Adipose tissue (tissue), 3 donors: ENCODE results near the gene ARHGEF40. TPM values are rescaled to one million over a fixed set of nuclear protein-coding genes. Genes with fewer than 3 reads are reported as not detected.
"Not testable (repeated sequence)": the region's sequence is repeated elsewhere in the genome, so short reads cannot be mapped to it uniquely, and the experiment has no call there.

Experiments
- H3K27ac ChIP-seq: one replicate; pipeline ENCODE4 v1.5.1; 2013; ENCODE audit warnings: low read depth, low read length
- WGBS, 3 donors: extraction: QIAGEN DNeasy Blood & Tissue Kit; methylation state at CpG; one replicate each; pipeline ENCODE4 v1.1.7; 2013; 5-methylcytosine and 5-hydroxymethylcytosine counted together
- polyA plus RNA-seq, 3 donors: library from polyadenylated mRNA; stranded (reverse); fragments of 200-250 nt; gene quantifications; one replicate each; pipeline ENCODE4 v1.2.3, GENCODE V29; 2013
- donor health status: healthy with polysubstance abuse.
- donor health status: Bipolar disorder and iron deficiency.
- donor health status: healthy.

ARHGEF40 gene
- polyA plus RNA-seq, 3 donors: 21.6 to 67.2 (median 44.0) TPM

DNA sequence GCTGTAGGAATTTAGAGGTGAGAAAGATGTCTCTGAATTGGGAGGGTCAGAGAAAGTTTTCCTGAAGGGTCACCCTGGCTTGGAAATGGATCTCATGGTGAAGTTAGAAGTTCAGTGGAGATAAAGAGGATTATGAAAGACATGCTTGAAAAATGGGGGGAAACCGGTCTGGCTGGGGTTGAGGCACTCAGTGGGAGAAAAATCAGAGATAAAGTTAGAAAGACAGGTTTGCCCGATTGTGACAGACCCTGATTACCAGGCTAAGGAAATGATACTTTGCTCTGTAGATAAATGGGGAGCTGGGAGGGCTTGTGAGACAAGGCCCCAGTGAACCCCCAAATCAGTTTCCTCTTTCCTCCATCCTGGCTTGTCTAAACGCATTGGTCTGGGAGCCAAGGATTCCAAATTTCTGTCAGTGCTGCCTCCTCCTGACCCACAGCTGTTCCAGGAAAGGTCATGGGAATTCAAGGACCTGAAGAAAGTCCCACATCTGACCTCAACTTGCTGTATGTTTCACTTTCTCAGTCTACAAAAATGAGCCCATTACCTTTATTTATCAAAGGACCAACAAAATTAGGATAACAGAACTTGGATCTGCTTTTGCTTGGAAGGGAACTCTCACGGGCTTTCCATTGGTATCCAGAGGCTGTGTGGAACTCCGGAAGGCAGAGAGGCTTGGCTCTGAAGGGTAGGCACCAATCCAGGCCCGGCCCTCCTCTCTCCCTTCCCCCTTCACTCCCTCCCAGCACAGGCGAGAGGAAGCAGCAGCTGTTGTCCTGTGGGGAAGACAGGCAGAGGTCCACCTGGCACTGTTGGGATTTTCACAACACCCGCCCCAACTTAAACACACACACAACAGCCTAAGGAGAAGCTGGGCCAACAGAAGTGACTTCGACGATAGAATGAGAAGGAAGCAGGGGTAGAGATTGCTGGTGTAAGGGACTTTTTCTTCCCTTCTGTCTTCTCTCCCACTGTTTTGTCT lies 31.4 kb upstream of the ARHGEF40 start:
- no peak overlapping the region for H3K27ac ChIP-seq

GRCh38 chr14:21039585-21040369 lies 30.3 kb upstream of the ARHGEF40 start:
- no peak overlapping the region for H3K27ac ChIP-seq
- WGBS, 3 donors: 45 to 60% (median 52%) methylated on average over 8 of the region's 8 CpGs

More for the DNA sequence above, 31.4 kb upstream of the ARHGEF40 start:
- WGBS, 3 donors: 15 to 24% (median 24%) methylated on average over 10 of the region's 10 CpGs

GRCh38 chr14:21040370-21040925 lies 29.7 kb upstream of the ARHGEF40 start:
- H3K27ac ChIP-seq: no peak overlapping the region
- 68 to 75% (median 75%) methylated on average over 8 of the region's 8 CpGs for WGBS, 3 donors

DNA sequence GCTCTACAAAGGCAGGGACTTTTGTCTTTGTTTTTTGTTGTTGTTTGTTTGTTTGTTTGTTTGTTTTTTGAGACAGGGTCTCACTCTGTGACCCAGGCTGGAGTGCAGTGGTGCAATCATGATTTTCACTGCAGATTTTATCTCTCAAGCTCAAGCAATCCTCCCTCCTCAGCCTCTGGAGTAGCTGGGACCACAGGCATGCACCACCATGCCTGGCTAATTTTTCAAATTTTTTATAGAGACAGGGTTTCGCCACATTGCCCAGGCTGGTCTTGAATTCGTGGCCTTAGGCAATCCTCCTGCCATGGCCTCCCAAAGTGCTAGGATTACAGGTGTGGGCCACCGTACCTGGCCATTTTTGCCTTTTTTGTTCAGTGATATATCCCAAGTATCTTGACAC lies 29.2 kb upstream of the ARHGEF40 start:
- H3K27ac ChIP-seq: not testable (repeated sequence)
- 76 to 83% (median 80%) methylated on average over 3 of the region's 3 CpGs for WGBS, 3 donors

- H3K27ac ChIP-seq: no peak within 1 kb of the TSS
- WGBS, 3 donors: 66 to 78% (median 75%) methylated on average over 11 of the region's 11 CpGs
Measured at GRCh38 chr14:21041676-21042433, 28.2 kb upstream of the ARHGEF40 start, which contains the start of gene RNASE7. Gene RNASE7, plus strand, starts transcription at chr14:21042362. Its CDS starts 631 bp downstream, at chr14:21042993.

- 43 to 56% (median 53%) methylated on average over 8 of the region's 8 CpGs for WGBS, 3 donors
- H3K27ac ChIP-seq: no peak overlapping the region
Measured at GRCh38 chr14:21042918-21043317, 27.2 kb upstream of the ARHGEF40 start.

GRCh38 chr14:21043387-21043973 lies 26.6 kb upstream of the ARHGEF40 start:
- H3K27ac ChIP-seq: no peak overlapping the region
- 3 to 44% (median 43%) methylated on average over 2 of the region's 2 CpGs for WGBS, 3 donors

GRCh38 chr14:21043974-21044618 lies 26.0 kb upstream of the ARHGEF40 start:
- 26 to 37% (median 27%) methylated on average over 6 of the region's 6 CpGs for WGBS, 3 donors
- no peak overlapping the region for H3K27ac ChIP-seq

GRCh38 chr14:21047378-21047781 lies 22.7 kb upstream of the ARHGEF40 start:
- no peak overlapping the region for H3K27ac ChIP-seq

DNA sequence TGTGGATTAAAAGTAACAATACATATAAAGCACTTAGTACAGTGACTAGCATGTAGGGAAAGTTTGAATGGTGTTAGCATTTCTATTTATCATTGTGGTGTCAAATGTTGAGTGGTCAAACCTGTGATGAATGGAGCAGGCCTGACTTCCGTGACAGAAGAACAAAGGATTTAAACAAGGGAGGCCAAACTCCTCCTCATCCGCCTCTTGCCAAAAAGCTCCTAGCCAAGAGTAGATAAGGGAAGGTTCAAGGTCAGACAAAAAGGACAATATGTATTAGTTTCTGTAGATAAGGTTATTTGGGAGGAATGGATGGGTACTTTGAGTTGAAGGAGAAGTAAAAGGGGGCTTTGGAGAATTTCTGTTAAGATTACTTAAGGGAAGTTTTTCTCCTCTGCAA lies 21.5 kb upstream of the ARHGEF40 start:
- H3K27ac ChIP-seq: no peak overlapping the region

More at GRCh38 chr14:21047378-21047781, 22.7 kb upstream of the ARHGEF40 start:
- WGBS, 3 donors: 40 to 77% (median 68%) methylated on average over 2 of the region's 2 CpGs

DNA sequence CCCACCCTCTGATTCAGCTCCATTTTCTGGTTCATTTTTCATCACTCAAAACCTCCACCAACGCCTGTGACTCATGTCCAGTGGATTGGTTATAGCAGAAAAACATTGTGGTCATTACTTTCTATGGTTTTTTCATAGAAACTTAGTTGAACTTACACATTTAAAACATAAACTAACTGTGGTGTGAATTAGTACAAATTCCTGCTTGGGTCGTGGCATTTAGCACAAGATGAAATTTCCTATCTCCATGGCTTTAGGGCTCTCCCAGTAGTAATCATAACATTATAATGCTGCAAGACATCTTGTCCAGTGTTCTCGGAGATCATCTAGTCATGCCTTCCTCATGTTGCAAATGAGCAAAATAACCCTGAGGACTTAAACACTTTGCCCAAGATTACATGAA lies 20.8 kb upstream of the ARHGEF40 start:
- WGBS, 3 donors: 79 to 87% (median 82%) methylated on average over 3 of the region's 3 CpGs

More for the DNA sequence above, 21.5 kb upstream of the ARHGEF40 start:
- WGBS, 3 donors: 47 to 73% (median 66%) methylated on average over 2 of the region's 2 CpGs

GRCh38 chr14:21050597-21050996 lies 19.5 kb upstream of the ARHGEF40 start:
- no peak overlapping the region for H3K27ac ChIP-seq
- 57 to 72% (median 58%) methylated on average over 3 of the region's 3 CpGs for WGBS, 3 donors

More for the DNA sequence above, 20.8 kb upstream of the ARHGEF40 start:
- H3K27ac ChIP-seq: no peak overlapping the region

DNA sequence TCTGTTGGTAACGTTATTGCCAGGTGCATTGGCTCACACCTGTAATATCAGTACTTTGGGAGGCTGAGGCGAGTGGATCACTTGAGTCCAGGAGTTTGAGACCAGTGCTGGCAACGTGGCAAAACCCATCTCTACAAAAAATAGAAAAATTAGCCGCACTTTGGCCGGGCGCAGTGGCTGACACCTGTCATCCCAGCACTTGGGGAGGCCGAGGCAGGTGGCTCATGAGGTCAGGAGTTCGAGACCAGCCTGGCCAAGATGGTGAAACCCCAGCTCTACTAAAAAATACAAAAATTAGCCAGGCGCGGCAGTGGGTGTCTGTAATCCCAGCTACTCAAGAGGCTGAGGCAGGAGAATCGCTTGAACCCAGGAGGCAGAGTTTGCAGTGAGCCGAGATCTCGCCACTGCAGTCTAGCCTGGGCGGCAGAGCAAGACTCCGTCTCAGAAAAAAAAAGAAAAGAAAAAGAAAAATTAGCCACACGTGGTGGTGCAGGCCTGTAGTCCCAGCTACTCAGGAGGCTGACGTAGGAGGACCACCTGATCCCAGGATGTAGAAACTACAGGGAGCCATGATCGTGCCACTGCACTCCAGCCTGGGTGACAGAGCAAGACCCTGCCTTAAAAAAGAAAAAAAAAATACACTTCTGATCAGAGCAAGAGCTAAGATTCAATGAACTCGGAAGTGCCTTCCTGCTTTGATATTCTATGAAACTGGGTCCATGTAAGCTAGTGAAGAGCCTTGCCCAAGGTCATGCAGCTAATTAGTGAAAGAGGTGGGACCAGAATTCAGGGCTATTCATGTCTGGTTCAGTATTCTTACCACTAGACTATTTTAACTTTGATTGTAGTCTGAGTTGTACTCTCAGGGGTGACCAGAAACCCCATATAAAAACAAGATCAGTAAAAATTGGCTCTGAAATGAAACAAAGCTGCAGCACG lies 16.7 kb upstream of the ARHGEF40 start:
- 86 to 93% (median 92%) methylated on average over 20 of the region's 20 CpGs for WGBS, 3 donors
- H3K27ac ChIP-seq: no peak overlapping the region

DNA sequence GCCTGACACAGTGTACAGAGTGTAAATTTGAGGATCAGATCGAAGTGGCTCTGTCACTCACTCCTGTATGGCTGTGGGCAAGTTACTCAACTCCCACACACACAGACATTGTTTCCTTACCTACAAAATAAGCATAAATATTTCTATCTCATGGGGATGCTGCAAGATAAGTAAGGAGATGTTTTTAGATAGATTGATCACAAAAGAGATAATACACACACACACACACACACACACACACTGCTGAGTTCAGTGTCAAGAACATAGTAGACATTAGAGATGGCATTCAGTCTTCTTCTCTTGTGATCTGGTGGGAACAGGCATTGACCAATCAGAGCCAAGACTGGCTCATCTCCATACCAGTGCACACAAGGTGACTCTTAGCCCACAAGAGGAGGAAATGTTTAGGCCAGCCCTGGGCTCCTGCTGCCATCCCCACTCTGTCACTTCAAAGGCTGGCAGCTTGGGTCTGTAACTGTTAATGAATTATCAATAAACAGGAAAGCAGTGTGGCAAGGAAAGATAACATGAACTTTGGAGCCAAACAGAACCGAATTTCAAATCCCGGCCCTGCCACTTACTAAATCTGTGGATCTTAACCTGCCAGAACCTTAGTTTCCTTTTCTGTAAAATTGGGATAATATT lies 15.9 kb upstream of the ARHGEF40 start:
- 31 to 71% (median 71%) methylated on average over 3 of the region's 3 CpGs for WGBS, 3 donors
- H3K27ac ChIP-seq: no peak overlapping the region

DNA sequence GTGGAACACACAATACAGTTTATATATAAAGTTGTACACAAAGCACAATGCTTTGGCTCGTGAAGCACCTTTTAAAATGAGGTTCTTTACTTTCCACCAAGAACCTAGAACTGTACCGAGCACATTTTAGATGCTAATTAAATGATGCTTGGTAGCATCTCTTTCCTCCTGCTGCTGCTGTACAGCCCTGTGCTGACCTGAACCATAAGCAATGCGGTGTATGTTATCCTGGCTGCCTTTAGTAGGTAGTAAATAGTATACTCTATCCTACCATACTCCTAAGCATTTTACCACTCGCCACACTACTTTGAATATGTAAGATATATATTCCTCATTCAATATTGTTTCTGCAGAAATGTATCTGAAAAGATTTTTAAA lies 15.3 kb upstream of the ARHGEF40 start:
- WGBS, 3 donors: 63 to 78% (median 71%) methylated on average over 4 of the region's 4 CpGs
- H3K27ac ChIP-seq: no peak overlapping the region
